ENCODE data around the gene GRM7.

Gene GRM7

DNA sequence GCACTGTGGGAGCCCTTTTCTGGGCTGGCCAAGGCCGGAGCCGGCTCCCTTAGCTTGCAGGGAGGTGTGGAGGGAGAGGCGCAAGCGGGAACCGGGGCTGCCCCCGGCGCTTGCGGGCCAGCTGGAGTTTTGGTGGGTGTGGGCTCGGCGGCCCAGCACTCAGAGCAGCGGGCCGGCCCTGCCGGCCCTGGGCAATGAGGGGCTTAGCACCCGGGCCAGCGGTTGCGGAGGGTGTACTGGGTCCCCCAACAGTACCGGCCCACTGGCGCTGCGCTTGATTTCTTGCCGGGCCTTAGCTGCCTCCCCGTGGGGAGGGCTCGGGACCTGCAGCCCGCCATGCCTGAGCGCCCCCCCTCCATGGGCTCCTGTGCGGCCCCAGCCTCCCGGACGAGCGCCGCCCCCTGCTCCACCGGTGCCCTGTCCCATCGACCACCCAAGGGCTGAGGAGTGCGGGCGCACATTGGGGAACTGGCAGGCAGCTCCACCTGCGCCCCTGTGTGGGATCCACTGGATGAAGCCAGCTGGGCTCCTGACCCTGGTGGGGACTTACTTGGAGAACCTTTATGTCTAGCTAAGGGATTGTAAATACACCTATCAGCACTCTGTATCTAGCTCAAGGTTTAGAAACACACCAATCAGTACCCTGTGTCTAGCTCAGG, 707.7 kb downstream of the GRM7 start:
- no peaks in the 10 kb centered on the region for H3K36me3 ChIP-seq (ENCODE audit: control insufficient read depth, insufficient read depth, low read length)
- H3K4me3 ChIP-seq (ENCODE audit: low read depth, low read length), result no peak overlapping the region
- H3K27me3 ChIP-seq (ENCODE audit: control insufficient read depth, insufficient read depth, low read length), result no peaks in the 10 kb centered on the region
- H3K9ac ChIP-seq (ENCODE audit: low read depth, low read length), result no peak overlapping the region
- H3K27ac ChIP-seq (ENCODE audit: low read depth, low read length), result no peak overlapping the region
- H3K4me1 ChIP-seq (ENCODE audit: control insufficient read depth, insufficient read depth, low read length), result no peaks in the 10 kb centered on the region
- H3K9me3 ChIP-seq (ENCODE audit: control insufficient read depth, insufficient read depth, low read length), result no peaks in the 10 kb centered on the region

DNA sequence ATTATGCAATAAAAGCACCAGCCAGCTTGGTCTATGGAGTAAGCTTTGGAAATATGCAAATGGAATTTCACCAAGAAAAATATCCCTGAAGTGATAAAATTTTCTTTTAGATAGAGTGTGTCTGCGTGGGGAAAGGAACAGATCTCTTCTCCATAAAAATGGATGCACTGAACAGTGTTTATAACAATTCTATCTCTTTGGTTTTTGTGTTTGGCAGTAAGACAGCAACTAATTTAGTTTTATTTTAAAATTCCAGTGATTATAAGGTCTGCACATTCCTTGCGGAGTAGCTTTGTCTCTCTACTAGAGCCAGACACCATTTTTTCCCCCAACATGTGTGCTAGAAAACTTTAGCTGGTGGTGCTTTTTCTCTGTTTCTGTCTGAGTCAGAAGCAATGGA, 712.4 kb downstream of the GRM7 start:
- H3K27ac ChIP-seq (ENCODE audit: low read depth, low read length), result no peak overlapping the region
- H3K9ac ChIP-seq (ENCODE audit: low read depth, low read length), result no peak overlapping the region
- H3K4me1 ChIP-seq (ENCODE audit: control insufficient read depth, insufficient read depth, low read length), result no peaks in the 10 kb centered on the region
- no peaks in the 10 kb centered on the region for H3K27me3 ChIP-seq (ENCODE audit: control insufficient read depth, insufficient read depth, low read length)
- H3K36me3 ChIP-seq (ENCODE audit: control insufficient read depth, insufficient read depth, low read length), result no peaks in the 10 kb centered on the region
- no peak overlapping the region for H3K4me3 ChIP-seq (ENCODE audit: low read depth, low read length)
- no peaks in the 10 kb centered on the region for H3K9me3 ChIP-seq (ENCODE audit: control insufficient read depth, insufficient read depth, low read length)

DNA sequence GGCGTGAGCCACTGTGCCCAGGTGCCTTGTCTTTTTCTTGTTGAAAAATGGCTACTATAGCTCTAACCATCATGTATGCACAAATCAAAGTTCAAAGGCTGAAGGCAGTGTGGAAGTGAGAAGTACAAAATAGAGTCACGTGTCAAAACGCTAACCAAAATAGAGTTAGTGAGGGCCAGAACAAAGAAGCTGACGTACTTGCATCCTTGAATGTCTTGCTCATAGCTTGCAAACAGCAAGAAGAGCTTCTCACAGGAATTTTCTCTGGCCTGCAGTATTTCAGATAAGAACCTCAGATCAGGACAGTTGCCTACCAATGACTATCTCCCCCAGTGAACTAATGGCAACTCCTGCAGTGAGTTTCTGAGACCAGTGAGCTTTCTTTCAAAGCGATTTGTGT, 713.5 kb downstream of the GRM7 start:
- H3K27me3 ChIP-seq (ENCODE audit: control insufficient read depth, insufficient read depth, low read length), result no peaks in the 10 kb centered on the region
- no peaks in the 10 kb centered on the region for H3K9me3 ChIP-seq (ENCODE audit: control insufficient read depth, insufficient read depth, low read length)
- no peak overlapping the region for H3K27ac ChIP-seq (ENCODE audit: low read depth, low read length)
- H3K9ac ChIP-seq (ENCODE audit: low read depth, low read length), result no peak overlapping the region
- no peak overlapping the region for H3K4me3 ChIP-seq (ENCODE audit: low read depth, low read length)
- no peaks in the 10 kb centered on the region for H3K36me3 ChIP-seq (ENCODE audit: control insufficient read depth, insufficient read depth, low read length)
- no peaks in the 10 kb centered on the region for H3K4me1 ChIP-seq (ENCODE audit: control insufficient read depth, insufficient read depth, low read length)

DNA sequence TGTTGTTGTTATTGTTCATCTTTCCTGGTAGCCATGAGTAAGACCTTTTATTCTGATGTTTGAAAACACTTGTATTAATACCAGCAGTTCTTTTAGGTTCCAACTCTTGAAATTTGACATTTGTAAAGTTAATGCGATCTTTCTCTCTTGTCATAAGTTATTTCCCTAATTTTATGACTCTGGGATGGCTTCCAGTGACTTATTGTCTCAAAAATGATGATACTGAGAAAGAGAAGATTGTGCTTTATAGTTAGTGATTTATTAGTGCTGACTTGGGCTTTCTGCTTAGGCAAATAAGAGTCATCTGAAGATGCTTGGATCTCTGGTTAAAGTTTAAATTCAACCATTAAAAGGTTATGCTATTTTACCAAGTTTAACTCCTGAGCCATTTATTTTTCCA, 715.2 kb downstream of the GRM7 start:
- no peaks in the 10 kb centered on the region for H3K9me3 ChIP-seq (ENCODE audit: control insufficient read depth, insufficient read depth, low read length)
- no peaks in the 10 kb centered on the region for H3K36me3 ChIP-seq (ENCODE audit: control insufficient read depth, insufficient read depth, low read length)
- no peak overlapping the region for H3K4me3 ChIP-seq (ENCODE audit: low read depth, low read length)
- H3K4me1 ChIP-seq (ENCODE audit: control insufficient read depth, insufficient read depth, low read length), result no peaks in the 10 kb centered on the region
- no peaks in the 10 kb centered on the region for H3K27me3 ChIP-seq (ENCODE audit: control insufficient read depth, insufficient read depth, low read length)
- H3K9ac ChIP-seq (ENCODE audit: low read depth, low read length), result no peak overlapping the region
- no peak overlapping the region for H3K27ac ChIP-seq (ENCODE audit: low read depth, low read length)

DNA sequence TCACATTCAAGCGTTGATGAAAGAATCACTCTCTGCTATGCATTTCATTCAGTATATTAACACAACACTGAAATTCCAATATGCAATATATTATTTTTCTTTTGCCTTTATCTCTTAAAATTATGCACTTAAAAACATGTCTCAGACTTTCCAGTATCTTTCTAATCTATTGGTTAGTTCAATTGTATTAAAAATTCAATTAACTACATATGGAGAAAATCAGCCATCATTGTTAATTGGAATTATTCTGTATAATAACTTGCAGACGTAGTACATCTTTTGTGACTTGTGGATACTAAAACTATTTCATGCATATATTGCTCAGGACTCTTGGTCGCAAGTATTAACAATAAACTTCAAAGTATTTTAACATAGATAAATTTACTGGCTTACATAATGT, 715.6 kb downstream of the GRM7 start:
- no peak overlapping the region for H3K9ac ChIP-seq (ENCODE audit: low read depth, low read length)
- H3K36me3 ChIP-seq (ENCODE audit: control insufficient read depth, insufficient read depth, low read length), result no peaks in the 10 kb centered on the region
- no peaks in the 10 kb centered on the region for H3K27me3 ChIP-seq (ENCODE audit: control insufficient read depth, insufficient read depth, low read length)
- no peak overlapping the region for H3K27ac ChIP-seq (ENCODE audit: low read depth, low read length)
- H3K9me3 ChIP-seq (ENCODE audit: control insufficient read depth, insufficient read depth, low read length), result no peaks in the 10 kb centered on the region
- no peaks in the 10 kb centered on the region for H3K4me1 ChIP-seq (ENCODE audit: control insufficient read depth, insufficient read depth, low read length)
- no peak overlapping the region for H3K4me3 ChIP-seq (ENCODE audit: low read depth, low read length)

DNA sequence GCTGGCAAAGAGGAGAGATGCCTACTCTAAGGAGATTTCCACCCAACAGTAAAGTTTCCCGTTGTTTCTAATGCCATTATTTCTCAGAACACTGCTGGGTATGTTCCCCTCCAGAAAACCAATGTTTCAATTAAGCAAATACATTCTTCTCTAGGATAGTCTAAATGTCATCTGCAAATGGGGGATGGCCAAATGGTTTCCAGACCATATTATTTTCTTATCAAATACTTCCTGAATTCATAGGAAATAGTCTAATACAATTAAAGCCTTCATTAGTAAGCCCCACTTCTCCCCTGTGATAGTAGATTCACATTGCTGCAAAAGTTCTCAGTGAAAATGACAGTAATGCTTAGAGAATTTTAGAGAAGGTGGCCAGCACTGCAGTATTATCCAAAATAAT, 716.6 kb downstream of the GRM7 start:
- Histone ChIP-seq H3K9me3 (ENCODE audit: control insufficient read depth, insufficient read depth, low read length) (no peaks in the 10 kb centered on the region), H3K36me3 (ENCODE audit: control insufficient read depth, insufficient read depth, low read length) (no peaks in the 10 kb centered on the region), H3K9ac (ENCODE audit: low read depth, low read length) (no peak overlapping the region), H3K27ac (ENCODE audit: low read depth, low read length) (no peak overlapping the region), H3K27me3 (ENCODE audit: control insufficient read depth, insufficient read depth, low read length) (no peaks in the 10 kb centered on the region), H3K4me3 (ENCODE audit: low read depth, low read length) (no peak overlapping the region), H3K4me1 (ENCODE audit: control insufficient read depth, insufficient read depth, low read length) (no peaks in the 10 kb centered on the region)

DNA sequence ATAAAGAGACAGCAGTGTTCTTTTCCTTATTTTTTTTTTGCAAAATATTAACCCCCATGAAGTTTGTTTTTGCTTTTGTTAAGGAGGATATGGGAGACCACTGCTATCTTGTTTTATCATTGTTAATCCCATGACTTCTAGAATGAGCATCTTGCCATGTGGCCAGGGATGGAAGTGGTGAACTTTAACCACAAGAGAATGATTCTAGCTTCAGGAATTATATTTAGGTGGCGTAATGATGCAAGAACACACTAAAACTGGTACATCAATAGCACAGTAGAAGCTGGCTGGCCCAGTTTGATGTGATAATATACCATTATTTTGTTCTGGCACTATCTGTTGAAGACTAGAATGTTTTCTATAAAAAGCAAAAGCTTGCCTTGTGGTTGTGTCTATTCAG, 720.9 kb downstream of the GRM7 start:
- Histone ChIP-seq H3K9me3 (ENCODE audit: control insufficient read depth, insufficient read depth, low read length) (no peaks in the 10 kb centered on the region), H3K9ac (ENCODE audit: low read depth, low read length) (no peak overlapping the region), H3K4me1 (ENCODE audit: control insufficient read depth, insufficient read depth, low read length) (no peaks in the 10 kb centered on the region), H3K36me3 (ENCODE audit: control insufficient read depth, insufficient read depth, low read length) (no peaks in the 10 kb centered on the region), H3K27me3 (ENCODE audit: control insufficient read depth, insufficient read depth, low read length) (no peaks in the 10 kb centered on the region), H3K27ac (ENCODE audit: low read depth, low read length) (no peak overlapping the region), H3K4me3 (ENCODE audit: low read depth, low read length) (no peak overlapping the region)

DNA sequence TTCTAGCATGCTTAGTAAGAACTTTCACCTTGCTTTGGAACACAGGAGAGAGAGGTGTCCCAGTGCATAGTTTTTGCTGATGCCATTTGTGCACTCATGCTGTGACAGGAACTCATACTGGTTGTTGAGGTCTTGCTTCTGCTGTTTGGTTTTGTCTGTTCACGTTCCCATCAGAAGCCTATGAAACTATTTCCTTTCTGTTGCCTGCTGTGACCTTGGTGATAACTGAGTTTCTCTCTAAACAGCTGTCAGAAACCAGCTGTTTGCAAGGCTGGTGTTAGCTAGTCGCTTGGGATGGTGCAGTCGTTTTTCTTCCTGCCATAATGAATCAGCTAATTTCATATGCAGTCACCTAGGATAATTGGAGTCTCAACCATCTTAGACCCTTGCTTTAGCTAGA, 724.1 kb downstream of the GRM7 start:
- Histone ChIP-seq H3K9ac (ENCODE audit: low read depth, low read length) (no peak overlapping the region), H3K4me3 (ENCODE audit: low read depth, low read length) (no peak overlapping the region), H3K27me3 (ENCODE audit: control insufficient read depth, insufficient read depth, low read length) (no peaks in the 10 kb centered on the region), H3K9me3 (ENCODE audit: control insufficient read depth, insufficient read depth, low read length) (no peaks in the 10 kb centered on the region), H3K36me3 (ENCODE audit: control insufficient read depth, insufficient read depth, low read length) (no peaks in the 10 kb centered on the region), H3K4me1 (ENCODE audit: control insufficient read depth, insufficient read depth, low read length) (no peaks in the 10 kb centered on the region), H3K27ac (ENCODE audit: low read depth, low read length) (no peak overlapping the region)

DNA sequence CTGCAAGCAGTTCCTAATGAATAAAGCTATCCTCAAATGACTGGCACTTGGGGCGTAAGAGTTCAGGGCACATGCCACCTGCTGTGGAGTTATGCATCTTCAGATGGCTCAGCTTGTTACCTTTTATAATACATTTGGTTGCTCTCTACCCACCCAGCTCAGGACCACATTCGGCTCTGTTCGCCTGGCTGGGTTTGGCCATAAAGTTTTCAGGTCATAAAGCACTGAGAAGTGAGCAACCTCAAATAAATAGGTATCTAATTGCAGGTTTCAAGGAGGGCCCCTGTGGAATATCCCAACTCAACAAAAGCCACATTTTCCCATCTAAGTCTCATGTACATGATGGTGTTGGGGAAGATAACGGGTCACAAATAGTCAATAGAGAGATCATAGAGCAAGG, 727.3 kb downstream of the GRM7 start:
- no peak overlapping the region for H3K4me3 ChIP-seq (ENCODE audit: low read depth, low read length)

DNA sequence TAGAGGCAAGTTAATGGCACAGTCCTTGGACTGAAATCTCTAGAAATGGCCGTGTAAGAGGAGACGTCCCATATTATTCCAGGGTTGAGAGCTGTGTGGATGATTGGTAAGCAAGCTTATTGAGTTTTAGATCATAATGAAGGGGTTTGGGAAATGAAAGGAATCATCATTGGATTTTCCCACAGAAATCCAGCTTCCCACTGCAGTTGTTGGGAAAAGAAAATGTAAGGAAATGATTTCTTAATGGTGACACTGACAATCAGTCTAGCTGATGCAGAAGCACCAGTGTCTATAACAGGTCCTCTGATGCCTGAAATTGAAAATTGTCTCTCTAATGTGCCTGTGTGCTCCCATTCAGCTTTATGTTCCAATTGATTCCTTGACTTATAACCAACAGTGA, 728.6 kb downstream of the GRM7 start:
- Histone ChIP-seq H3K9me3 (ENCODE audit: control insufficient read depth, insufficient read depth, low read length) (no peaks in the 10 kb centered on the region), H3K36me3 (ENCODE audit: control insufficient read depth, insufficient read depth, low read length) (no peaks in the 10 kb centered on the region), H3K4me3 (ENCODE audit: low read depth, low read length) (no peak overlapping the region), H3K27me3 (ENCODE audit: control insufficient read depth, insufficient read depth, low read length) (no peaks in the 10 kb centered on the region), H3K9ac (ENCODE audit: low read depth, low read length) (no peak overlapping the region), H3K27ac (ENCODE audit: low read depth, low read length) (no peak overlapping the region), H3K4me1 (ENCODE audit: control insufficient read depth, insufficient read depth, low read length) (no peaks in the 10 kb centered on the region)

More for the DNA sequence above, 727.3 kb downstream of the GRM7 start:
- H3K9ac ChIP-seq (ENCODE audit: low read depth, low read length), result no peak overlapping the region
- H3K27me3 ChIP-seq (ENCODE audit: control insufficient read depth, insufficient read depth, low read length), result no peaks in the 10 kb centered on the region
- no peak overlapping the region for H3K27ac ChIP-seq (ENCODE audit: low read depth, low read length)
- no peaks in the 10 kb centered on the region for H3K9me3 ChIP-seq (ENCODE audit: control insufficient read depth, insufficient read depth, low read length)
- no peaks in the 10 kb centered on the region for H3K4me1 ChIP-seq (ENCODE audit: control insufficient read depth, insufficient read depth, low read length)
- no peaks in the 10 kb centered on the region for H3K36me3 ChIP-seq (ENCODE audit: control insufficient read depth, insufficient read depth, low read length)

DNA sequence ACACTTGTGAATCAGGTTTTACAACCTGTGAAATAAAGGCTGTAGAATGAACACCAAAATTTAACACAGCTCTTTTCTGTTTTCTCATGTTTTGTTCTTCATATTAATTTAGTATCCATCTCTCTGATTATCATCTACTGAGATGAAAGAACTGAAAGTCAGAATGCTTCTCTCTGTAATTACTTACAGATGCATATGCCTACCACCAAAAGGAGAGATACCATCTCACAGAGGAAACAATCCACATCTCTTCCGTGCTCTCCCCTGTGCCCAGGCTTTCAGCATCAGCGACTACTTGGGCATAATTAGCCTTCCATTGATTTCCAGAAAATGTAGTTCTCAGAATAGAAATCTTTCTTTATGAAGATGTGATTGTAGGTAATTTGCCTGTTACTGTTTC, 741.4 kb downstream of the GRM7 start:
- Histone ChIP-seq H3K9ac (ENCODE audit: low read depth, low read length) (no peak overlapping the region), H3K36me3 (ENCODE audit: control insufficient read depth, insufficient read depth, low read length) (no peaks in the 10 kb centered on the region), H3K27ac (ENCODE audit: low read depth, low read length) (no peak overlapping the region), H3K9me3 (ENCODE audit: control insufficient read depth, insufficient read depth, low read length) (no peaks in the 10 kb centered on the region), H3K4me3 (ENCODE audit: low read depth, low read length) (no peak overlapping the region), H3K27me3 (ENCODE audit: control insufficient read depth, insufficient read depth, low read length) (no peaks in the 10 kb centered on the region), H3K4me1 (ENCODE audit: control insufficient read depth, insufficient read depth, low read length) (peaks cover 10% of the 10 kb centered on the region; the same call in 1 of the 2 replicates)

DNA sequence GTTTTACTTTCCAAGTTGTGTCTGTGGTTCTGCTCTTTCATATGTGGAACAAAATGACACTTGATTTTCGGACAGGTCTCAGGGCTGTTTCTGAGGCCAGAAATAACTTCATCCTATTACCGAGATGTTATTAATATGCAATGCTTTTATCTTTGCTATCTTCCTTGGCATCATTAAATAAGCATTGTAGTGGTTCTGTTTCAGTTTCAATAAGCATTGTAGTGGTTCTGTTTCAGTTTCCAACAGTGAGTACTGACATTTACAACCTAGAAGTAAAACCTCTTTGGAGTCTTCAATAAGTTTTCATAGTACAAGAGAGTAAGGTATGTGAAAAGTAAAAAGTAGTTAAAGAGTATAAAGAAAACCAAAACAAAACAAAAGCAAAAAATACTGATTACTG, 746.2 kb downstream of the GRM7 start:
- Histone ChIP-seq H3K36me3 (ENCODE audit: control insufficient read depth, insufficient read depth, low read length) (no peaks in the 10 kb centered on the region), H3K27ac (ENCODE audit: low read depth, low read length) (no peak overlapping the region), H3K4me1 (ENCODE audit: control insufficient read depth, insufficient read depth, low read length) (peaks cover 5% of the 10 kb centered on the region; the same call in 1 of the 2 replicates), H3K9me3 (ENCODE audit: control insufficient read depth, insufficient read depth, low read length) (no peaks in the 10 kb centered on the region), H3K27me3 (ENCODE audit: control insufficient read depth, insufficient read depth, low read length) (no peaks in the 10 kb centered on the region), H3K9ac (ENCODE audit: low read depth, low read length) (no peak overlapping the region), H3K4me3 (ENCODE audit: low read depth, low read length) (no peak overlapping the region)

All from HUES48 (cell line).